DOHH2 (cell line): ENCODE results near the gene ANKRD23.

Experiments used
- H3F3A ChIP-seq: fragments of 200-600 bp; sonication (generic), shearing (Covaris generic); 2 replicates; pipeline ENCODE4 v1.6.0; 2016; ENCODE audit warnings: antibody characterized with exemption, mild to moderate bottlenecking; ENCODE audit not compliant: control insufficient read depth, insufficient read depth
- H3K27ac ChIP-seq: fragments of 200-600 bp; sonication (generic); 2 replicates; pipeline ENCODE4 v1.5.1; 2014; ENCODE audit warnings: low read depth, mild to moderate bottlenecking, low read length, moderate library complexity
- H3K27me3 ChIP-seq: fragments of 200-600 bp; sonication (generic); 2 replicates; pipeline ENCODE4 v1.6.1; 2014; ENCODE audit warnings: mild to moderate bottlenecking, low read length, mixed read lengths; ENCODE audit not compliant: control insufficient read depth
- H3K36me3 ChIP-seq: fragments of 200-600 bp; sonication (generic); 2 replicates; pipeline ENCODE4 v1.6.1; 2014; ENCODE audit warnings: mild to moderate bottlenecking, low read length, moderate library complexity, mixed read lengths; ENCODE audit not compliant: control insufficient read depth
- H3K4me1 ChIP-seq: fragments of 200-600 bp; sonication (generic); 2 replicates; pipeline ENCODE4 v1.6.1; 2014; ENCODE audit warnings: mild to moderate bottlenecking, low read length, mixed read lengths; ENCODE audit not compliant: control insufficient read depth
- H3K4me2 ChIP-seq: fragments of 200-600 bp; sonication (generic); 2 replicates; pipeline ENCODE4 v1.6.0; 2014; ENCODE audit warnings: mild to moderate bottlenecking, low read length, moderate library complexity
- H3K4me3 ChIP-seq: fragments of 200-600 bp; sonication (generic); 2 replicates; pipeline ENCODE4 v1.5.1; 2014; ENCODE audit warnings: mild to moderate bottlenecking, low read length, mixed read lengths
- H3K79me2 ChIP-seq: fragments of 200-600 bp; sonication (generic); 2 replicates; pipeline ENCODE4 v1.6.1; 2014; ENCODE audit warnings: mild to moderate bottlenecking, low read length, mixed read lengths; ENCODE audit not compliant: control insufficient read depth
- H3K9me2 ChIP-seq: fragments of 200-600 bp; sonication (generic); replicated peaks from 2 replicates; pipeline ENCODE4 v1.6.1; 2014; ENCODE audit warnings: mild to moderate bottlenecking, low read length, mixed read lengths; ENCODE audit not compliant: control insufficient read depth
- H3K9me3 ChIP-seq: fragments of 200-600 bp; sonication (generic); 2 replicates; pipeline ENCODE4 v1.6.1; 2014; ENCODE audit warnings: antibody characterized with exemption, low read length, mixed read lengths; ENCODE audit not compliant: control insufficient read depth, insufficient read depth
- H4K20me1 ChIP-seq: fragments of 200-600 bp; sonication (generic); 2 replicates; pipeline ENCODE4 v1.6.0; 2014; ENCODE audit warnings: low read depth, mild to moderate bottlenecking, antibody characterized with exemption, low read length, moderate library complexity; ENCODE audit not compliant: control insufficient read depth, insufficient read depth
- CTCF ChIP-seq: fragments of 200-600 bp; sonication (generic); IDR thresholded peaks from one replicate; pipeline ENCODE4 v1.5.1; 2014; ENCODE audit warnings: antibody characterized with exemption, mild to moderate bottlenecking, low read depth, low read length; ENCODE audit not compliant: poor library complexity, severe bottlenecking
- EZH2phosphoT487 ChIP-seq: fragments of 200-600 bp; sonication (generic); IDR thresholded peaks from 2 replicates; pipeline ENCODE4 v1.6.1; 2017; ENCODE audit warnings: borderline replicate concordance, mild to moderate bottlenecking, antibody characterized with exemption, low read length, moderate library complexity, mixed read lengths

ANKRD23 gene

GRCh38 chr2:96832754-96833507 lies 10.9 kb downstream of the ANKRD23 start:
- Histone ChIP-seq H3K9me3 (no peaks in the 10 kb centered on the region), H3K27me3 (no peaks in the 10 kb centered on the region), H3K9me2 (no peaks in the 10 kb centered on the region), H3K4me3 (0 out of 2 replicates have a peak overlapping the region, but pooled peaks have one; percentile 10), H3K36me3 (peaks cover 59% of the 10 kb centered on the region), H3K27ac (peak overlapping the region; percentile 37), H3K4me2 (peak overlapping the region; percentile 35), H3K79me2 (no peaks in the 10 kb centered on the region), H4K20me1 (no peaks in the 10 kb centered on the region), H3F3A (peaks cover 3% of the 10 kb centered on the region), H3K4me1 (peaks cover 21% of the 10 kb centered on the region)
- no peak for TF ChIP-seq EZH2phosphoT487
- TF ChIP-seq CTCF: no peak

DNA sequence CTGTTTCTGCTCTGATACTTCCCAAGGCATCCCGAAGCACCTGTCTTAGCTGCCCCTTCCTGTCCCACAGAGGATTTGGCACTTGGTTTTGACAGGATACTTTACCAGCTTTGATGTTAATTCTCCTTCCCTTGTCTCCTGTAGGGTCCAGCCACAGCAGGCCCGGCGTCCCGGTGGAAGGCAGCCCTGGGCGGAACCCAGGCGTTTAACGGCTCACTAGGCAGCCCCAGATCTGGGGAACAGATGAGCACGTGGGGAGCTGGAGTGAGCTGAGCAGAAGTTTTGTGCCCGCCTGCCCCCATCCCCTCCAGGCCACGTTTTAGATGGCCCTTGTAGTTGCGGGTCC lies 11.4 kb downstream of the ANKRD23 start:
- Histone ChIP-seq H3K27me3 (no peaks in the 10 kb centered on the region), H3K9me3 (no peaks in the 10 kb centered on the region), H3K4me1 (peaks cover 21% of the 10 kb centered on the region), H3K4me2 (peak overlapping the region; percentile 35; the same call in 1 of the 2 replicates), H3K9me2 (no peaks in the 10 kb centered on the region), H4K20me1 (no peaks in the 10 kb centered on the region), H3F3A (peaks cover 3% of the 10 kb centered on the region), H3K4me3 (no peak overlapping the region), H3K79me2 (no peaks in the 10 kb centered on the region), H3K27ac (no peak overlapping the region), H3K36me3 (peaks cover 65% of the 10 kb centered on the region)
- no peak for TF ChIP-seq CTCF

GRCh38 chr2:96831679-96832078 lies 12.1 kb downstream of the ANKRD23 start:
- H4K20me1 ChIP-seq: no peaks in the 10 kb centered on the region
- no peaks in the 10 kb centered on the region for H3K27me3 ChIP-seq
- TF ChIP-seq EZH2phosphoT487: no peak
- TF ChIP-seq CTCF: no peak
- H3K79me2 ChIP-seq: no peaks in the 10 kb centered on the region; the same call in 1 of the 2 replicates
- no peak overlapping the region for H3K27ac ChIP-seq
- peaks cover 68% of the 10 kb centered on the region for H3K36me3 ChIP-seq
- H3K9me2 ChIP-seq: no peaks in the 10 kb centered on the region
- H3K4me3 ChIP-seq: no peak overlapping the region
- H3K4me2 ChIP-seq: no peak overlapping the region
- peaks cover 3% of the 10 kb centered on the region for H3F3A ChIP-seq
- no peaks in the 10 kb centered on the region for H3K9me3 ChIP-seq
- peaks cover 21% of the 10 kb centered on the region for H3K4me1 ChIP-seq
